ENCODE data around the gene GTPBP4.

DNA sequence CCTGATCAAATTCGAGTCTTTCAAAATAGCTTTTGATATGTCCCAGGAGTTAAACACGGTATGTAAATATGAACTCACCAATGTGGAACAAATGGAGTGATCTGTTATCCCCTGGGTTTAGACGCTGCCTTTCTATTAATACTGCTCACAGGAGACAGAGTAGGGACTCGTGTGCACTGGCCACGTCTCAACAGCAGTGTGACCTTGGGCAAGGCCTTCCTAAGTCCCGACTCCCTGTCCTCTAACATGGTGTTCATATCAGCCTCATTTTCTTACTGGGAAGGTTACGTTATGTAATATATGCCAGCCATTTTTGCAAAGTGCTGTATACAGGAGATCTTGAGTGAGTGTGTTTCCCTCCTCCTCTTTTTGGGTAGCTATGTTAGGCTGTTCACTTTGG is 69.8 kb downstream of the GTPBP4 start:
- TF ChIP-seq, protein P1, sequence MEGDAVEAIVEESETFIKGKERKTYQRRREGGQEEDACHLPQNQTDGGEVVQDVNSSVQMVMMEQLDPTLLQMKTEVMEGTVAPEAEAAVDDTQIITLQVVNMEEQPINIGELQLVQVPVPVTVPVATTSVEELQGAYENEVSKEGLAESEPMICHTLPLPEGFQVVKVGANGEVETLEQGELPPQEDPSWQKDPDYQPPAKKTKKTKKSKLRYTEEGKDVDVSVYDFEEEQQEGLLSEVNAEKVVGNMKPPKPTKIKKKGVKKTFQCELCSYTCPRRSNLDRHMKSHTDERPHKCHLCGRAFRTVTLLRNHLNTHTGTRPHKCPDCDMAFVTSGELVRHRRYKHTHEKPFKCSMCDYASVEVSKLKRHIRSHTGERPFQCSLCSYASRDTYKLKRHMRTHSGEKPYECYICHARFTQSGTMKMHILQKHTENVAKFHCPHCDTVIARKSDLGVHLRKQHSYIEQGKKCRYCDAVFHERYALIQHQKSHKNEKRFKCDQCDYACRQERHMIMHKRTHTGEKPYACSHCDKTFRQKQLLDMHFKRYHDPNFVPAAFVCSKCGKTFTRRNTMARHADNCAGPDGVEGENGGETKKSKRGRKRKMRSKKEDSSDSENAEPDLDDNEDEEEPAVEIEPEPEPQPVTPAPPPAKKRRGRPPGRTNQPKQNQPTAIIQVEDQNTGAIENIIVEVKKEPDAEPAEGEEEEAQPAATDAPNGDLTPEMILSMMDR (IDR thresholded peaks at IDR 0.05; ENCODE audit: low read depth, low read length), result no peak
- TF ChIP-seq EZH2phosphoT487 (IDR thresholded peaks at IDR 0.05; ENCODE audit: low read depth), result no peak

Data from OCI-LY3 (cell line).